ENCODE results near the gene PTCD1.
"Not testable (repeated sequence)": the region's sequence is repeated elsewhere in the genome, so short reads cannot be mapped to it uniquely, and the experiment has no call there.

GRCh38 chr7:99415513-99416127, 23.0 kb downstream of the PTCD1 start:
- TF ChIP-seq, protein P1, sequence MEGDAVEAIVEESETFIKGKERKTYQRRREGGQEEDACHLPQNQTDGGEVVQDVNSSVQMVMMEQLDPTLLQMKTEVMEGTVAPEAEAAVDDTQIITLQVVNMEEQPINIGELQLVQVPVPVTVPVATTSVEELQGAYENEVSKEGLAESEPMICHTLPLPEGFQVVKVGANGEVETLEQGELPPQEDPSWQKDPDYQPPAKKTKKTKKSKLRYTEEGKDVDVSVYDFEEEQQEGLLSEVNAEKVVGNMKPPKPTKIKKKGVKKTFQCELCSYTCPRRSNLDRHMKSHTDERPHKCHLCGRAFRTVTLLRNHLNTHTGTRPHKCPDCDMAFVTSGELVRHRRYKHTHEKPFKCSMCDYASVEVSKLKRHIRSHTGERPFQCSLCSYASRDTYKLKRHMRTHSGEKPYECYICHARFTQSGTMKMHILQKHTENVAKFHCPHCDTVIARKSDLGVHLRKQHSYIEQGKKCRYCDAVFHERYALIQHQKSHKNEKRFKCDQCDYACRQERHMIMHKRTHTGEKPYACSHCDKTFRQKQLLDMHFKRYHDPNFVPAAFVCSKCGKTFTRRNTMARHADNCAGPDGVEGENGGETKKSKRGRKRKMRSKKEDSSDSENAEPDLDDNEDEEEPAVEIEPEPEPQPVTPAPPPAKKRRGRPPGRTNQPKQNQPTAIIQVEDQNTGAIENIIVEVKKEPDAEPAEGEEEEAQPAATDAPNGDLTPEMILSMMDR (IDR thresholded peaks at IDR 0.05; ENCODE audit: borderline replicate concordance, extremely low read depth, low read length, poor library complexity, severe bottlenecking), result peak; percentile 51
- TF ChIP-seq EZH2 (IDR thresholded peaks at IDR 0.05; ENCODE audit: borderline replicate concordance, low read depth, low read length, severe bottlenecking), result not testable (repeated sequence)

Measured in DND-41 (cell line).